ENCODE data around the gene PHF21B. TPM values are rescaled to one million over a fixed set of nuclear protein-coding genes. Genes with fewer than 3 reads are reported as not detected.
"Not testable (repeated sequence)": the region's sequence is repeated elsewhere in the genome, so short reads cannot be mapped to it uniquely, and the experiment has no call there.

Gene PHF21B
- 3.9 TPM for total RNA-seq

DNA sequence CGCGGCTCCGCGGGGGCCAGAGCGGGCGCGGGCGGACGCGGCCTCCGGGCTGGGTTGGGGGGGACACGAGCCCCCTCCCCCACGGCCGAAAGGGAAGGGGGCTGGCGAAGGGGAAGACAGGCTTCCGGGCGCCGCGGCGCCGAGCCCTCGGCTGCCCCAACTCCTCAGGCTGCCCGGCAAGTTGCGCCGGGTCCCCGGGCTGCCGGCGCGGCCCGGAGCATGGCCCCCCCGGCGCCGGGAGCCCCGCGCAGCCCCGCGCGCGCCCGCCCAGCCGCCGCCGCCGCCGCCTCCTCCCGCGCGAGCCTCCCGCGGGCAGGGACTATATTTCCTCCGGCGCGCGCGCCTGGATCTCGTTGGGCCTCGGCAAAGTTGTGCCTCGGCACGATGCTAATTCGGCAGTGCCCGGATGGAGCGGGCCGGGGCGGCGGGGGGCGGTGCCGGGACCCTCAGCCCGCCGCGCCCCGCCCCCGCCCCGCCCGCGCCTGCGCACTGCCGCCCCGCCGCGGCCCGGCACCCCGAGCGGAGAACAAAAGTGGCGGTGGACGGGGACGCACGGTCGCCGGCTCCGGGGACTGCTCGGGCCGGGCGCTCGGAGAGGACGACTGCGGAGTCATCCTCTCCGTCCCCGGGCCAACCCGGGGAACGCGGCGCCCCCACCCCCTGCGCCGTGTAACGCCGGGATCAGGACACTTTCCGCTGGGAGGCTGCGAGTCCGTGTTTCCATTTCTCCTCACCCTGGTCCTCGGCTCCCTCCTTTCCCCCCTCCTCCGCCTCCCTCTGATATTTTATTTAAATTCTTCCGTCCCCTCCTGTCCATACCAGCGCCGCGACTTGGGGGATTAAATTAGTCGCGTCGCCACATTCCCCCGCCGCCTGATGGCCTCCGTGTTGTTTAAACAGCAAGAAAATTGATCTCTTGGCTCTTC, at the start of gene PHF21B:
Gene PHF21B, minus strand, starts transcription at position 400 of the 926 bp plus-strand sequence. CDS start 456 bp downstream, outside the sequence.
- DNase-seq (ENCODE audit: low spot score): peak; percentile 49

DNA sequence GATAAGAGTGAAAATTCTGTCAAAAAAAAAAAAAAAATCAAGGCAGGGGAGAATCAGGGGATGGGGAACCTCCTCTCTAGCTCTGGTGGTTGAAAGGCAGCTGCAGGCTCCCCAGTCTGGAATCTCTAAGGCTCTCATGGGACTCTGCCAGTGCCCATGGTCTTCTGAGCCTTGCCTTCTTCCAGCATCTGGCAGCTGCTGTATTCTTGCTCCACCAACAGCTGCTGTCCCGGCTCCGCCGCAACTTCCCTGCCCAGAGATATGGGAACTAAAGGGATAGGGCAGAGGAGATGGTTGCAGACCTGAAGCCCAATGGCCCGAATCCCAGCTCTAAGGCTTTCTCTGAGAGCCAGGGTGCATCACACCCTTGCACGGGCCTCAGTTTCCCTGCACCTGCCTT, 49.5 kb upstream of the PHF21B start:
- DNase-seq (ENCODE audit: low spot score): no peak

DNA sequence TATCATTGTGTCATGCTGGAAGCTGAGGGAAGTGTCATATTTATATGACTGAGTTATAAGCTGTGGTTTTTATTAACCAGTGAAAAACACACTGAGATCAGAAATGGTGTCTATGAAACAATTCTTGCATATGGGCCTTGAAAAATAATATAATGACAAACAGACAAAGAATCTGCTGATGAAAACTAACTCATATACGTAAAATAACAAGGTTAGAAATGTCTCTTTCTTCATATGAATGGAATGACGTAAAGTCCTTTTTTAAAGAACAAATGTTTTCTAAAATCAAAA, 48.8 kb upstream of the PHF21B start:
- DNase-seq (ENCODE audit: low spot score): no peak

DNA sequence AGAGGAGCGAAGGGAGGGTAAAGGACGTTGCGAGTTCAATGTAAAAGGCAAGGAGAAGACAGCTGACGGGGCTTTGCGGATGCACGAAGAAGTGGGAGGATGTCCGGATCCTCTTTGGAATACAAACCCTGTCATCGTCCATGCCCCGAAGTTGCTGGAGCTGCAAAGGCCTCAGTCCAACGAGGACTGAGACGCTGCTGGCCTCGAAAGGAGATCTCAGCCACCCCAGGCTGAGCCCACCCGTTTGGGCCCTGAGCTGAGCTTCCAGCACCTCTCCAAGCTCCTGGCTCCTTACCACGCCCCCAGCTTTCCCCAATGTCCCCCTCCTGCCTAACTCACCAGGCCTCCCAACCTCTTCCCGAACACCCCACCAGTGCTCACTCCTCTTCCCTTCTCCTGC, 46.1 kb upstream of the PHF21B start:
- DNase-seq (ENCODE audit: low spot score): no peak

- no peak for DNase-seq (ENCODE audit: low spot score)
These were observed 43.8 kb upstream of the PHF21B start for GRCh38 chr22:45053571-45053970.

GRCh38 chr22:45053094-45053493, 43.3 kb upstream of the PHF21B start:
- DNase-seq (ENCODE audit: low spot score): no peak

DNA sequence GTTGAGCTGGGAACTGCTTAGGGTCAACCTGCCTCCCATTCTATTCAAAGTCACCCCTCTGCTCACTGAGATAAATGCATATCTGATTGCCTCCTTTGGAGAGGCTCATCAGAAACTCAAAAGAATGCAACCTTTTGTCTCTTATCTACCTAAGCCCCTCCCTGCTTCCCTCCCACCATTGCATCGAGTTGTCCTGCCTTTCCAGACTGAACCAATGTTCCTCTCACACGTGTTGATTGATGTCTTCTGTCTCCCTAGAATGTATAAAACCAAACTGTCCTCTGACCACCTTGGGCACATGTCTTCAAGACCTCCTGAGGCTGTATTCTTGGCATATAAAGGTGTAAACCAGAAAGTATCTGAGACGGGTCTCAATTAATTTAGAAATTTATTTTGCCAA, 42.9 kb upstream of the PHF21B start:
- DNase-seq (ENCODE audit: low spot score): not testable (repeated sequence)

DNA sequence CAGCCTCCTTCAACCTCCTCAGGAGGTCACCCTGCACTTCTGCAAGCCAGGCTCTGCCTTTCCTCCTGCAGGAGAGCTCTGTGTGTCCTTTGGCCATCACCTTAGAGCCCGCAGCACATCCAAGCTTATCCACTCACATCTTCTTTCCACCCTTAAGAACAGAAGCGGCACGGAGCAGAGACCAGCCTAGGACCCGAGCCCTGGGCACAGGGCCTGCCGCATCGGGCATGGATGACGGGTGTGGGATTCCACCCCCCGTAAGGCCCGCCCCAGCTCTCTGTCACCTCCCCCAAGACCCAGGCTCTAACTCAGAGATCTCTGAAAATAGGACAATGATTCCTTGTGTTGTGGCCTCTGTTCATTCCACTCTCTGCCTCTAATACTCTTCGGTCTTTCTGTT, 42.1 kb upstream of the PHF21B start:
- no peak for DNase-seq (ENCODE audit: low spot score)

GRCh38 chr22:45051419-45051818, 41.6 kb upstream of the PHF21B start:
- no peak for DNase-seq (ENCODE audit: low spot score)

GRCh38 chr22:45047260-45047659, 37.5 kb upstream of the PHF21B start:
- no peak for DNase-seq (ENCODE audit: low spot score)

GRCh38 chr22:45045208-45045607, 35.4 kb upstream of the PHF21B start:
- no peak for DNase-seq (ENCODE audit: low spot score)

DNA sequence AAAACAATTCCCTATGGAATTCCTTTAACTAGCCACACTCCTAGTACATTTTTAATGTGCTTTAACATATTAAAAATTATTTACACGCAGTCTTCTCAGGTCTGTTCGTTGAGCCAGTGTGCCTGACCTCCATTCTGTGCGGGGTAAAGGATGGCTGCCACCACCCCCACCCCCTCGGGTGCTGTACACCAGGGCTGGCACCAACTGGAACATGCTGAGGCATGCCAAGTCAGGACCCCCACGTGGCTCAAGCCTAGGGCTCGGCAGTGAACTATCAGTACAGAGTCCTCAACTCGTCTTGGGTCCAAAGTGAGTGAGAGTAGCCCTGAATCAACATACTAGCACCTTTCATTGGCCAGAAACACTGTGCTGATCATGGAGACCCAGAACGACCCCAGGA, 32.5 kb upstream of the PHF21B start:
- no peak for DNase-seq (ENCODE audit: low spot score)

DNA sequence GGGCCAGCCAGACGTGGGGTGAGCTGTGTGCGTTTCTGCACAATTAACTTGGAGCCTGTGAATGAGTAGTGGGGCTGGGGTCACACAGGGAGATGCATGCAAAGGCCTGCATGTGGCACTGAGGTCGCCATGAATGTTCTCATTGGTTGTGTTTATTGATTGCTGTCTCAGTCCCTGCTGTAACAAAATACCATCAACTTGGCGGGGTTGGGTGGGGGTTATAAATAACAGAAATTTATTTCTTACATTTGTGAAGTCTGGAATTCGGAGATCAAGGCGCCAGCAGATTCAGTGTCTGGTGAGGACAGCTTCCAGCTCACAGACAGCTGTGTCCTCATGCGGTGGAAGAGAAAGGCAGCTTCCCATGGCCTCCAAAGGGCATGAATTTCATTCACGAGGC, 29.3 kb upstream of the PHF21B start:
- DNase-seq (ENCODE audit: low spot score): no peak

GRCh38 chr22:45036154-45036553, 26.3 kb upstream of the PHF21B start:
- peak; percentile 46 for DNase-seq (ENCODE audit: low spot score)

GRCh38 chr22:45034821-45035220, 25.0 kb upstream of the PHF21B start:
- DNase-seq (ENCODE audit: low spot score): no peak

- no peak for DNase-seq (ENCODE audit: low spot score)
These were observed 24.4 kb upstream of the PHF21B start for GRCh38 chr22:45034156-45034555.

DNA sequence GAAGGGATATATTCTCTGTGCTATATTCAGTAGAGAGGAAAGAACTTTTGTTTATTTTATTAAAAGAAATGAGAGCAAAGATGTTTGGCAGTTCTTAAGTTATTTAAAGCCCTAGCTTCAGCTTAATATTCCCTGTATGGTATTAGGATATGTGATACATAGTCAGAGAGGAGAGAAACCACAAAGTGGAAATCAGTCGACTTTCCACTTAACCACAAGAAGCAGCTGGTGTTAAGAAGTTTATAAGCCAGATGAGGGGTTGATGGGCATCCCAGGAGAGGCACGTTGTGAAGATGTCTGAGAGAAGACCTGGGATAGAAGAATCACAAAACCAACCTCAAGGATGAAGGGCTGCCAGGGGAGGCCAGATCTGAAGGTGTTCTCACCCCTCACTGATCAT, 23.3 kb upstream of the PHF21B start:
- DNase-seq (ENCODE audit: low spot score): no peak

GRCh38 chr22:45031629-45032403, 22.0 kb upstream of the PHF21B start:
- no peak for DNase-seq (ENCODE audit: low spot score)

GRCh38 chr22:45029501-45029900, 19.7 kb upstream of the PHF21B start:
- DNase-seq (ENCODE audit: low spot score): no peak

GRCh38 chr22:45026511-45026910, 16.7 kb upstream of the PHF21B start:
- DNase-seq (ENCODE audit: low spot score): no peak

DNA sequence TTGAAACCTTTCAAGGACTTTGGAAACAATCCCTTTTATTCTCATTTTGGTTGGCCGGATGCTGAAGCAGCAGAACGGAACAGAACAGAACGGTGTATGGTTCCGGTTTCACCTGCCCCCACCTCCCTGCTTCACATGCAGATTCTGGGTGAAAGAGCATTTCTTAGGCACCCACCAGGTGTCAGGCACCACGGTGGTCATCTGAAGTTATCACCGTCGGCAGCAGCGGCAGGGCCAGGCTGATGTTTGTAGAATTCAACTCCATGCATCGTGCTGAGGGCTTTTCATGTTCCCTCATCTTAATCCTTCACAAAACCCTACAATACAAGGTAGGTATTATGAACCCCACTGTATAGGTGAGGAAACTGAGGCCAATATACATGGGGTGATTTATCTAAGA, 13.6 kb upstream of the PHF21B start:
- DNase-seq (ENCODE audit: low spot score): no peak

DNA sequence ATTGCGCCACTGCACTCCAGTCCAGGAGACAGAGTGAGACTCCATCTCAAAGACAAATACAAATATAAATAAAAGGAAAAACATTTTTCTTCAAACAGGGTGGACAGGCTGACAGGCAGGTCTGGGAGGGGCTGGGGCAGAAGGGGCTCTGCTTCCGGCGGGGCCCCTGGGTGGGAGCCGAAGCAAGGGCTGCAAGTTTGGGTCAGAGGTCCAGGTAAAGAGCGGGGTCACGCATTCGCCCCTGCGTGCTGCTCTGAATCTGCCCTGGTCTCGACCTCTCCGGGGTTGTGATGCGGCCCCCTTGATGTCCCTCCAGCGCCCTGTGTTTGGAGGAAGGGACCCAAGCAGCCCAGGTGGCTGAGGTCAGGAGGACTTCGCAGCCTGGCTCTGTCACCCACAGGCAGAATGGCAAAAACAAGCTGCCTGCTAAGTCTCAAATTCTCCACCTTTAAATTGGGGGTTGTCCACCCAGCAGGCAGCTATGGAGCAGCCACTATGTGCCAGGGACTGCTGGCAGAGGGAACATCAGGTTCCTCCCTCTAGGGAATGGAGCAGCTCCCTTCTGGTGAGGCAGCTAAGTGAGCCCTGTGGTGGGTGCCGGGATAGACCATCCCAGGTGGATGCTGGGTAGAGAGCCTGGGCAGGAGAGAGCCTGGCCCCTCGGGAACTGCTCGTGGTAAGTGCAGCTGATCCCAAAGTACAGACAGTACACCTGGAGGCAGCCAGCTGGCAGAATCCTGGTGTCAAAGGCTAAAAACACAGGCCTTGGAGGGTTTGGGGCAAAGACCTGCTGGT, 10.3 kb upstream of the PHF21B start:
- no peak for DNase-seq (ENCODE audit: low spot score)

Measured in ureter (tissue), 1 donor.